ENCODE results near the gene IARS1.

- TF ChIP-seq RFXANK (CRISPR knock-in tag; IDR thresholded peaks at IDR 0.05) (no peak), MAF1 (CRISPR knock-in tag; IDR thresholded peaks at IDR 0.05; ENCODE audit: borderline replicate concordance) (no peak), WIZ (CRISPR knock-in tag; IDR thresholded peaks at IDR 0.05) (no peak), KLF9 (CRISPR knock-in tag; IDR thresholded peaks at IDR 0.05; ENCODE audit: low read depth) (no peak), EP300 (IDR thresholded peaks at IDR 0.05; ENCODE audit: low read depth in 2 of 2, low read length in 2 of 2) (no peak), EP300 (CRISPR knock-in tag; IDR thresholded peaks at IDR 0.05; ENCODE audit: borderline replicate concordance) (no peak), ZNF543 (CRISPR knock-in tag; IDR thresholded peaks at IDR 0.05) (no peak), NFIB (CRISPR knock-in tag; IDR thresholded peaks at IDR 0.05; ENCODE audit: borderline replicate concordance) (no peak), SIN3A (IDR thresholded peaks at IDR 0.05; ENCODE audit: borderline replicate concordance, low read depth, low read length) (no peak)
Observed at GRCh38 chr9:92341578-92341977, 48.1 kb upstream of the IARS1 start.
